Measurements from ENCODE around the gene CUL9.

The CUL9 gene

DNA sequence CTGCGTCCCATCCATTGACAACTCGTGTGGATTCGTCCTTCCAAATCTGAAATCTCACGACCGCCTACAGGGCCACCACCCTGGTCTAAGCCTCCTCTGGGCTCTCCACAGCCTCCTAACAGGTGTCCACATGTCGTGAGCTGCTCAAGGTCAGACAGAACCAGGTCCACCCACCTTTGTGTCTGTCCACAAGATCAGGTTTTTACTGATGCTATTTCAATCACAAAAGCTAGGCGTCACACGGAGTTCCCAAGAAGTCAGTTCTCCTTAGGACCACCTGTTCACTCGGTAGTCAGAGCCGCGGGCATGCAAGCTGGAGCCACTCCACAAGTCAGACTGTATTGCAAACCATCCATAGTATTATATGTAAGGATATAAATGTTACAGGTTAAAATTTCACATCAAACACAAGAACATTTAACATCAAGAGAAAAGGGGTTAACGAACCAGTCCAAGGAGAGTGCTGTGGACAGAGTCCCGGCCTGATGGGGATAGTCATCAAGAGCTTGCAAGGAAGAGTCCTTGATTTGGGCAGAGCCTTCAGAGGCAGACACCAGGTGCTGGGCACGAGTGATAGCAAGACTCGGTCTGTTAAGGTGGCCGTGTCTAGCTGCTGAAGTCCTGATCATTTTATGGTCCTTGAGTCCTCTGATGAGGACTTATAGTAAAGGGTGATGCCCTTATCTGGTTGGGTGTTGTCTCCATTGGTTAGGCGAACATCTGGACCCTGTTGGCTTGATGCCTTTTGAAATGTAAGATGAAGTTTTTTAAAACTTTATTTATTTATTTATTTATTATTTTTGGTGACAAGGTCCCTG lies 48.0 kb downstream of the CUL9 start:
- DNase-seq (ENCODE audit: low read depth): no peak

- DNase-seq (ENCODE audit: low read depth): no peak
These were observed 49.1 kb downstream of the CUL9 start for GRCh38 chr6:43231053-43231452.

- DNase-seq (ENCODE audit: low read depth): no peak
These were observed 49.9 kb downstream of the CUL9 start for GRCh38 chr6:43231735-43232450.

GRCh38 chr6:43235841-43236240 lies 53.8 kb downstream of the CUL9 start:
- no peak for DNase-seq (ENCODE audit: low read depth)

DNA sequence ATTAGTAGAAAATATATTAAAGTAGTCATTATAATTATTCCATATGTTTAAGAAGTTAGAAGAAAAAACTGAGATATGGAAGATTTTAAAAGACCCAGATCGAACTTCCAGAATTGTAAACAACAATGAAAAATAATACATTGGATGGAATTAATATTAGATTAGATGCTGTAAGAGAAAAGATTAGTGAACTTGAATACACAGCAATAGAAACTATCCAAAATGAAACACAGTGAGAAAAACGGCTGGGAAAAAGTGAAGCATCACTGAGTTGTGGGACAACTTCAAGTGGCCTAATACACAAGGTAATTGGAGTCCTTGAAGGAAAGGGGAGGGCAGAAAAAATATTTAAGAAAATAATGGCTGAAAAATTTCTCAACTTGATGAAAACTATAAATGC lies 57.1 kb downstream of the CUL9 start:
- no peak for DNase-seq (ENCODE audit: low read depth)

- DNase-seq (ENCODE audit: low read depth): no peak
These were observed 59.0 kb downstream of the CUL9 start for GRCh38 chr6:43240950-43241349.

DNA sequence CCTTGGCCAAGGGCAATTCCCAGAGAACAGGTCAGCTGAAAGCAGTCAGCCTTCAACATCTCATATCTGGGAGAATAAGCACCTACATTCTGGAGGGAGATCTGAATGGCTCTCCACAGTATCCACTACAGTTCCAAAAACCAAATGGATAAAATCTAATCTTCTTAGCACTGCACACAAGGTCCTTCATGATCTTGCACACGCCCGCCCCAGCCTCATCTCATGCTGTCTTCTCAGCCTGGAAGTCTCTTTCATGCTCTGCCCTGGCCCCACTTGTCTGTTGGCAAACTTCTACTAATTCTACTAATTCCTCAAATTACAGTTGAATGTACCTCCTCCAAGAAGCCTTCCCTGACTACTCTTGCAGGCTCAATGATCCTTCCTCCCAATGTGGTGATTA lies 59.5 kb downstream of the CUL9 start:
- no peak for DNase-seq (ENCODE audit: low read depth)

GRCh38 chr6:43242908-43243663 lies 61.1 kb downstream of the CUL9 start, which contains the start of gene TTBK1:
Gene TTBK1 (plus strand): TSS chr6:43243481. CDS start chr6:43246661, 3,180 bp downstream.
- no peak for DNase-seq (ENCODE audit: low read depth)

GRCh38 chr6:43243664-43244321 lies 61.8 kb downstream of the CUL9 start:
- DNase-seq (ENCODE audit: low read depth): no peak

GRCh38 chr6:43246301-43247113 lies 64.5 kb downstream of the CUL9 start:
- DNase-seq (ENCODE audit: low read depth): peak; percentile 31

GRCh38 chr6:43247114-43247999 lies 65.4 kb downstream of the CUL9 start:
- peak; percentile 66 for DNase-seq (ENCODE audit: low read depth)

DNA sequence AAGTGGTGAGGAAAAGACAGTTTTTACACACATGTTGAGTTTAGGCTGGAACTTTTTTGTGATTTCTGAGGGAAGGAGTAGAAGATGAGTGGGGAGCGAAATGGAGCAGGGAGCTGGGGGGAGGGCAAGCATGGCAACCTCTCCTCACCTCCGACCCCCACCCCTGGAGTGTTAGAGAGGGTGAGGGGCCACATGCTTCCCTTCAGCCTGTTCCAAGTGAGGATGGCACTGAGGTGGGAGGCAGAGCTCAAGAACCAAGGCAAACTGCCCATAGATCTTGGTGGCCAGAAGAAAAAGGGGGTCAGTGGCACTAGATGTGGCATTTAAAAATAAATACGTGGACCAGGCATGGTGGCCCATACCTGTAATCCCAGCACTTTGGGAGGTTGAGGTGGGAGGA lies 66.1 kb downstream of the CUL9 start:
- no peak for DNase-seq (ENCODE audit: low read depth)

DNA sequence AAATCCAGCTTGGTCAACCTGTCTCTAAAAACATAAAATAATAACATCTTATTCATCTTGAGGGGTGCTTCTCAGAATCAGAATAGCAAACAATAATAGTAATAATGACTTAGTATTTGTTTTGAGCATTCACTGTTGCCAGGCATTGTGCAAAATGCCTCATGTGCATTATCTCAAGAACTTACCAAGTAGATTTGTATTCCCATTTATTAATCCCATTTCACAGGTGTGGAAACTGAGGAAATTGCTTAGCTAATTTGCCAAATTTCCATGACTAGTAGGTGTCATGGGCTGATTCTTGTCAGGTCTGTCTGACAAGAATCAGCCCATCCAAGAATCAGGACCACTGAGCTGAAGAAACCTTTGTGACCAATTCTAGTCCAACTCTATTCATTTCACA lies 66.8 kb downstream of the CUL9 start:
- DNase-seq (ENCODE audit: low read depth): no peak

DNA sequence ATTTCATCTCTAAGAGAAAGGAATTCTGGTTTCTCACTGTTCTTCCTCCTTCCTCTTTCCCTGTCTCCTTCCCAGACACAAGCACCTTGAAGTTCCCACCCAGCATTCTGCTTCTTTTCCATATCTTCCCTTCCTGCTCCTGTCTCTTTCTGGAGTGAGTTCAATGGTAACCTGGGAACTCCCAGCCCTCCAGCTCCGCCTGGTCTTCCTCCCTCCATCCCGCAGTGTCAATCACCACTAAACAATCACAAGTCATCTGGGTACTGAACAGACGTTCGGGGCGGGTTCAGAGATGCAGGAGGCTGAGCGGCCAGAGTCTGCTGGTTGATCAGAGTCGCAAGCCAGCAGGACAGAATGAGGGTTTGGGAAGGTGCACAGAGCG lies 69.0 kb downstream of the CUL9 start:
- DNase-seq (ENCODE audit: low read depth): peak; percentile 17

DNA sequence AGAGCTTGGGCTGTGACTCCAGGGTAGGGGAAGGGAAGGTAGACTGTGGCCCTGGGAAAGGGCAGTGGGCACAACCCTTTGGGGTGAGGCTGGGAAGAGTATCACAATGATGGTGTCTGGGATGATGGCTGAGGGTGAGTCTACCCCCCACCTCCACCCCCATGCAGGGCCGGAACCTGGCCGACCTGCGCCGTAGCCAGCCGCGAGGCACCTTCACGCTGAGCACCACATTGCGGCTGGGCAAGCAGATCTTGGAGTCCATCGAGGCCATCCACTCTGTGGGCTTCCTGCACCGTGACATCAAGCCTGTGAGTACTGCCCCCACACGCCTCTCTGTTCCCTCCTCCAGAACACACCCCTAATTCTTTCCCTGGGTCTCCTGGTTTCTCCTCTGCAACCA lies 71.4 kb downstream of the CUL9 start:
- no peak for DNase-seq (ENCODE audit: low read depth)

GRCh38 chr6:43254138-43254817 lies 72.3 kb downstream of the CUL9 start:
- DNase-seq (ENCODE audit: low read depth): no peak

DNA sequence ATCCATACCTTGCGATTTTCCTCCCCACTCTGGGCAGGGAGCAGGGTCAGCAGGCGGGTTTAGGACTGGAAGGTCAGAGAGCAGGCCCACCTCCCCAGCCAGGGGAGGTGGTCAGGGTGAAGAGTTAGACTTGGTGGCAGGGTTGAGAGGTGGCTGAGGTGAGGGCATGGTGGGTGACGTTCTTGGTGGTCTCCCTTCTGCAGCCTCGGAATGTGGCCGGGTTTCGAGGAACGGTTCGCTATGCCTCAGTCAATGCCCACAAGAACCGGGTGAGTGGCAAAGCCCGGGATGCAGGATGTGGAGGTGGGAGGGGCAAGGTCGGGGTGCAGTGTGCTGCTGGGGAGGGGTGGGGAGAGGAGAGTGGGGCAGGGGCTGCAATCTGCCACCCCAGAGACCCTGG lies 72.8 kb downstream of the CUL9 start:
- no peak for DNase-seq (ENCODE audit: low read depth)

GRCh38 chr6:43255408-43256054 lies 73.5 kb downstream of the CUL9 start:
- no peak for DNase-seq (ENCODE audit: low read depth)

DNA sequence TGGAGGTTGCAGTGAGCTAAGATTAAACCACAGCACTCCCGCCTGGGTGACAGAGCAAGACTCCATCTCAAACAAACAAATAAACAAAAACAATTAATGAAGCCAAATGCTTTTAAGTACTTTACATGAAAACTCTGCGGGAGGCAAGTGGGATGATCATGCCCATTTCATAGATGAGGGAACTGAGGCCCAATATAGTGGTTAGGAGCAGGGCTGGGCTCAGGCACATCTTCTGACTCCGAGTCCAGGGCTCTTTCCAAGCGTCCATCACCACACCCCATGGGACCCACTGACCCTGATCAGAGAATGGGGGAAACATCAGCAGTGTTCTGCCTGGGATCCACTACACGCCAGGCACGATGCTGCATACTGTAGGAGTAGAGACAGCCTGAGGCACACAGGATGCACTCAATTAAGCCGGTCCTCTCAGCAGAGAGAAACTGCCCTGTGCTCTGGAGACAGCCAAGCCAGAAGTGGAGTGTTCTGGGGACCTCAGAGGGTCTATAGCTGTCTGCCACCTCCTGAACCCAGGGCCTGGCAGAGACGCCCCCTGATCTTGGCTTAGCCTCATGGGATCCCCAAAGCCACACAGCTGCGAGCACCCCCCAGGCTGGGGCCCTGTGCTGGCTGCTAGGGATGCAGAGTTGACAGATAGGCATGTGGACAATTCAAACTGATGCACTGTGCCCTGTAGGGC lies 74.8 kb downstream of the CUL9 start:
- no peak for DNase-seq (ENCODE audit: low read depth)

Measured in ELR (cell line).